Stimulated activated CD4-positive, alpha-beta T cell treated with anti-CD3 and anti-CD28 coated beads, Interleukin-1b, Interleukin-23, amount 100 ng/mL, for 1 hour (primary cell): Measurements from ENCODE around the gene CGNL1.

Source experiments
- DNase-seq, 2 donors: peaks; one replicate each; pipeline ENCODE4 v3.0.0-alpha.2; 2020; ENCODE audit warnings: low read depth in 2 of 2

CGNL1 gene

GRCh38 chr15:57456559-57456958, 80.3 kb downstream of the CGNL1 start:
- DNase-seq, result no peak

GRCh38 chr15:57457726-57458125, 81.4 kb downstream of the CGNL1 start:
- DNase-seq, result no peak

DNA sequence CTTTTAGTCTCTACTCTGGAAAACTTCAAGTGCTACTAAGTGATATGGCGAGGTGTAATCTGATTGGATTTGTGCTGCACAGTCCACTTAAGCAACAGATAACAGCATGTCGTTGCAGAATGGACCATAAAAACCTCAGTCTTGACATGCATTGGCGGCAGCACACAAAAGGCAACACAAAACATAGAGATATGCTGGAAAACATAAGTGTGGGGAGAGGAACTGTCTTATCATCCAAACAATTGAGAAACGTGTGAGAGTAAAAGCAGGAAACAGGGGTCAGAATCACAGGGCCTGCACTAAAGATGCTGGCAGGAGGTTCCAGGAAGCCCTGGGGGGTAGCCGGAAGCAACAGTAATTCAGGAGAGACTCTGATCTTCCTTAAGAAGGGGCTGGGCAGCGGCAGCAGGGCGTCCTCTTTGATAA, 82.1 kb downstream of the CGNL1 start:
- no peak for DNase-seq

- no peak for DNase-seq
Measured at GRCh38 chr15:57460208-57460816, 84.0 kb downstream of the CGNL1 start.

- no peak for DNase-seq
Measured at GRCh38 chr15:57461541-57461940, 85.2 kb downstream of the CGNL1 start.

DNA sequence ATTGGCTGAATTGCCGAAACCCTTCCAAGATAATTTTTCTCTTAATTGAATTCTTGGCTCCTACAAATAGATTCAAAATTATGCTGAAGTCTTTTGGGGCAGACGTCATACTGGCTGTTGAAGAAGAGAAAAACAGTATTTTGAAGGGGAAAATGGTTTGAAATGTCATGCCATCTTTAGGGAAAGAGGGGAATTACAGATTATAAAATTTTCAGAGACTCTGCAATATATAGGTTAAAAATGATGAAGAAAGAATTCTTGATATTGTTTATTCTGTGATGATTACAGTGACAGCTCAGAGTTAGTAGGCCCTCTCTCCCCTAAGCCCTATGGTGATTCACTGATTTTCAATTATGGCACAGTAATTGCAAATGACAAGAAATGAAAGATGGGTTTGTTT, 86.1 kb downstream of the CGNL1 start:
- DNase-seq, result no peak

DNA sequence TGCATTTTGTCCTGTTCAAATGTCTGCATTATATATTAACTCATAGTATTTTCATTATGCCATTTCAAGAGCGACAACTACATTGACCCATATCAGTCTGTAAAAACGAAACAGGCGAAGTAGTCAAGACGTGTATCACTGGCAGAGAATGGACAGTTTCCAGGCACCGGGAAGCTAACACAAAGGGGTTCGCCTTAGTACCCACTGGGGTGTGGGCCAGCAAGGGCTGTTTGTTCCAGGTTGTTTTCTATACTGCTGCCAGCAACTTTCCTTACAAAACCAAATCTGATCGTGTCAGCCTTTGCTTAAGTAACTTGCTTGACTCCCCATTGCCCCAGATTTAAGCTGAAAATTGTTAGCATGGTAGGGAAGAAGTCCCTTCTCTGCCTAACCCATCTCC, 87.1 kb downstream of the CGNL1 start:
- no peak for DNase-seq

- no peak for DNase-seq
Measured at GRCh38 chr15:57464480-57464879, 88.2 kb downstream of the CGNL1 start.

DNA sequence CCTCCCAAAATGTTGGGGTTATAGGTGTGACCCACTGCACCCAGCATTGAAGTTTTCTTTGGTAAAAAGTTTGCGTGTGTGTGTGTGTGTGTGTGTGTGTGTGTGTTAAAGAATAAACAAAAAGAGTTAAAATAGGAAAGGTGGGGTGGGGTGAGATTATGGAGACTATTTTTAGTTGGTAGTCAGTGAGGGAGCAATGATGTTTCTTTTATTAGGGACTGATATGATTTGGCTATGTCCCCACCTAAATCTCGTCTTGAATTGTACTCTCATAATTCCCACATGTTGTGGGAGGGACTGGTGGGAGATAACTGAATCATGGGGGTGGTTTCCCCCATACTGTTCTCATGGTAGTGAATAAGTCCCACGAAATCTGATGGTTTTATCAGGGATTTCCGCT, 92.2 kb downstream of the CGNL1 start:
- no peak for DNase-seq

- no peak for DNase-seq
Measured at GRCh38 chr15:57470543-57470942, 94.2 kb downstream of the CGNL1 start.

GRCh38 chr15:57472861-57473260, 96.6 kb downstream of the CGNL1 start:
- DNase-seq, result no peak

- DNase-seq, result no peak
Measured at GRCh38 chr15:57476533-57476975, 100.2 kb downstream of the CGNL1 start.

DNA sequence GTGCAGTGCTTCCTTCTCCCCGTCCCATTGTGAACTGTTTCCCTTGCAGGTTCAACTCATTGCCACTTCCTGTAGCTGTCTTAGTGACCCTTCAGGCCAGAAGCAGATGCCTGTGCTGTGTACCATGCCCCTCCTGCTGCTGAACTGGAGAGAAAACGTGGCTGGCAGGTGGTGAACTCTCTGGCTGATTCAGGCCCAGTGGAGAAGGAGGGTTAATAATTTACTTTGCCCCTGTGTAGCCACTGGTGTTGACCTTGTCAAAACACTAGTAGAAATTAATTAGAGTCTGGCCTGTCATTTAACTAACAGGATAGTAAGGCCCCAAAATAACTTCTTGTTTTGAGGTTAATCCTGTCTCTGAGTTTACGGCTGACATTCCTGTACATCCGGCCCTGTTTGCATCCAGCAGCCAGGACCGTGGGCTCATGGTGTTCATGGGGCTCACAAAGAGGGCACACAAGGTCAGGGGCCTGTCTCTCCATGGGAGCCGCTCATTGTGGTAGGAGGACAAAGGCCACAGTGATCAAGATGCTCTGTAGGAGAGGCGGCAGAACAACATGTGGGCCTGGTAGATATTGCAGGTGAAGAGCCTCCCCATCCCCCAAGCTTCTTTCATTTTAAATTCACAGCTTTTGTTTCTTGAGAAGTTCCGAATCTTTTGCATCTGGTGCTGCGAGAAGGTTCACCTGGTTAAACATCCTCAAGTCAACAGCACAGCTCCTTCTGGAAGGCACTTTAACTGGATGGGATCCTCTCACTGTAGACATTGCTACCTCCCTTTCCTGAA, 101.6 kb downstream of the CGNL1 start:
- DNase-seq, result no peak

DNA sequence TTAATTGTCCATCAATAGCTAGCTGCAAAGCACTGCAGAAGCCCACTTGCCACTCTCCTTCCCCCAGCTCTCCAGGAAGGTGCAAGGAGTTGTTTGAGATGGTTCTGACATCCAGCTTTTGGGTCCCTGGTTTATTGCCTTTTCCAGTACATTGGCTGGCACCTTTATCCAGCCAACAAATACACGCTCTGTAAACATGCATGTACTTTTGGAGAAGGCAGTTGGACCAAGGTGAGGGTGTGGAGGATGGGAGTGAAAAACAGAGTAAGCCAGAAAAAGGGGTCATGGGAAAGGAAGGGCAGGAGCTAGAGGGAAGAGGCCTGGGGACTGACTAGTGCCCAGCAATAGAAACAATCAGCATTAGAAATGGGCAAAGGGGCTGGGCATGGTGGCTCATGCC, 102.7 kb downstream of the CGNL1 start:
- no peak for DNase-seq

DNA sequence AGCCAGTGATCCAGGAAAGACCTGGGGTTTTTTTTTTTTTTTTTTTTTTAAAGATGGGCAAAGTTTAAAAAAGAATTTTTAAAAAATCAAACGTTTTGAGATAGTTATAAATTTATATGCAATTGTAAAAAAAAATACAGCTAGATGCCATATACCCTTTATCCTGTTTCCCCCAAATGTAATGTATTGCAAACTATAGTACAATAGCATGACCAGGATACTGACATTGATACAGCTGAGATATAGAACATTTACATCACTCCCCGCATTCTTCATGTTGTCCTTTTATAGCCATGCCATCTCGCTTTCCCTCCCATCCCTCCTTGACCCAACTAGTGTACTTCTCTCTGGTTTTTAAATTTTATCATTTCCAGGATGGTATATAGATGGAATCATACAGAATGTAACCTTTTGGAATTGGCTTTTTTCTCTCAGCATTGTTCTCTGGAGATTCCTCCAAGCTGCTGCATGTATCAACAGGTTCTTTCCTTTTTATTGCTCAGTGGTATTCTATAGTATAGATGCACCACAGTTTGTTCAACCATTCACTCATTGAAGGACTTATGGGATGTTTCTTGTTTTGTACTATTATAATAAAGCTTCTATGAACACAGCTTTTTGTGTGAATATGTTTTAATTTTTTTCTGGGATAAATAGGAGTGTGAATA, 104.9 kb downstream of the CGNL1 start:
- no peak for DNase-seq

DNA sequence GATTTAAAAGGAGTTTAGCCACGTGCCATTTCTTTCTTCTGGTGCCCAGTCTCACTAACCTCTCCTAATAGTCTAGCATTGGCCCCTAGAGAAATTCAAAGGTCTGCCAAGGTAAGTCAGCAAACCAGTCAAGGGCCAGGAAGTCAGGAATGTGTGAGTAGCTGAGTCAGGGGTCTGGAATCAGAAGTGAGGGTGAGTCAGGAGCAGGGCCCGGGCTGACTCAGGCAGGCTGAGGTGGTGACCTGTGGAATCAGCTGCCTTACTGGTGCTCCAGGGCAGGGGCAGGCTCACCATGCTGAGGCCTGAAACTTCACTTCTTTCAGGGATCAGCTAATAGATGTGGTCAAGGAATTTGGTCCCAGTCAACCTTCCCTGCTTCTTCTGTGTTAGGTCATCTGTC, 109.6 kb downstream of the CGNL1 start:
- DNase-seq, result no peak

GRCh38 chr15:57486833-57487232, 110.5 kb downstream of the CGNL1 start:
- no peak for DNase-seq

DNA sequence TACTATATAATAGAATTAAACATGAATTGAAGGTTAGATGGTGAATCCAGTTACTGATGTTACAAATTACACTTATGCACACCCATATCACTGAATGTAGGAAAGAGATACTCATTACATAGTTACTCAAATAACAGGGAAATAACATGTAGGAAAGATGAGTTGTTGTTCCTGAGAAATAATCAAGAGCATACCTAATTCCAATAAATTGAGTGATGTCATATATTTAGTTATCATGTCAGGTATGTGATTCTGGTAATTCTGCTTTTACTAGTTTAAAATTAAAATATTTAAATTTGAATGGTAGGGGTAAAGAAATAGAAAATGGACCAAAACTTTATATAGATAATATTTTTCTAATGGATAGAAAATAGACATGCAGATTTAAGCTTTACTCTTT, 112.8 kb downstream of the CGNL1 start:
- DNase-seq, result no peak

DNA sequence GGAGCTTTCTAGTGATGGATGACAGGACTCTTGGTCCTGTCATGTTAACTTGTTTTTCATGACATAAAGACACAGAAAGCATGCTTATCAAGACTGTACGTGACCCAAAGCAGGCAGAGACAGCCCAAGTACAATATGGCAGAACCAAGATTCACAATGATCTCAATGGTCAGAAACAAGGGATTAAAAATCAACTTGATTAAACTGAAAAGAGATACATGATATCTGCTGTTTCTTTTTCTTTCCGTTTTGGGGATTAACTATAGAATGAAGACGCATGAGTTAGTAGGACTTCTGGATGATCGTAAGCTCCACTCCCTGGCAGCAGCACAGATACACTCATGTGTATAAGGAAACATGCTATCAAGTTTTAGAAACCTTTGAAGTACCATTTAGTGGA, 117.0 kb downstream of the CGNL1 start:
- no peak for DNase-seq

- no peak for DNase-seq
Measured at GRCh38 chr15:57494581-57494980, 118.3 kb downstream of the CGNL1 start.

DNA sequence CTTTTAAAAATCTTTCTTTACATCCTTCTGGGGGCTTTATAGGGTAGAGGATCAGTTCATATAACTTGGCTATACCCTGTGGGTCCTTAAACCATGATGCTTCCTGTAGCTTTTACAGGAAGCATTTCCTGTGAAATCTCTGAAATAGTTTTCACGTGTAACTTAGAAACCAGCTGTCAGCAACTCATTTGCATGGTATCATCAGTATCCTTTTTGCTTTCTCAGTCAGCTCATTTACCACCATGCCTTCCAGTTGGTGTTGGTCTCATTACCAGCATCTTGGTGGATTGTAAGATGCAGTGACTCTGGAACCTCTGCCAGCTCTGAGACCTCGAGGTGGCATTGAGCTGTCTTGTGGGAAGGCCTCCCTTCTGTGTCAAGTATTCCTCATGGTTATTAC, 118.7 kb downstream of the CGNL1 start:
- no peak for DNase-seq

GRCh38 chr15:57495554-57496165, 119.4 kb downstream of the CGNL1 start:
- no peak for DNase-seq

- DNase-seq, result no peak
Measured at GRCh38 chr15:57496594-57496945, 120.3 kb downstream of the CGNL1 start.
